DMS53 (cell line): ENCODE results near the gene AVP.

ENCODE experiments used
- DNase-seq: peaks from one replicate; lab custom pipeline; 2025; lab: John Stamatoyannopoulos, UW

AVP gene

DNA sequence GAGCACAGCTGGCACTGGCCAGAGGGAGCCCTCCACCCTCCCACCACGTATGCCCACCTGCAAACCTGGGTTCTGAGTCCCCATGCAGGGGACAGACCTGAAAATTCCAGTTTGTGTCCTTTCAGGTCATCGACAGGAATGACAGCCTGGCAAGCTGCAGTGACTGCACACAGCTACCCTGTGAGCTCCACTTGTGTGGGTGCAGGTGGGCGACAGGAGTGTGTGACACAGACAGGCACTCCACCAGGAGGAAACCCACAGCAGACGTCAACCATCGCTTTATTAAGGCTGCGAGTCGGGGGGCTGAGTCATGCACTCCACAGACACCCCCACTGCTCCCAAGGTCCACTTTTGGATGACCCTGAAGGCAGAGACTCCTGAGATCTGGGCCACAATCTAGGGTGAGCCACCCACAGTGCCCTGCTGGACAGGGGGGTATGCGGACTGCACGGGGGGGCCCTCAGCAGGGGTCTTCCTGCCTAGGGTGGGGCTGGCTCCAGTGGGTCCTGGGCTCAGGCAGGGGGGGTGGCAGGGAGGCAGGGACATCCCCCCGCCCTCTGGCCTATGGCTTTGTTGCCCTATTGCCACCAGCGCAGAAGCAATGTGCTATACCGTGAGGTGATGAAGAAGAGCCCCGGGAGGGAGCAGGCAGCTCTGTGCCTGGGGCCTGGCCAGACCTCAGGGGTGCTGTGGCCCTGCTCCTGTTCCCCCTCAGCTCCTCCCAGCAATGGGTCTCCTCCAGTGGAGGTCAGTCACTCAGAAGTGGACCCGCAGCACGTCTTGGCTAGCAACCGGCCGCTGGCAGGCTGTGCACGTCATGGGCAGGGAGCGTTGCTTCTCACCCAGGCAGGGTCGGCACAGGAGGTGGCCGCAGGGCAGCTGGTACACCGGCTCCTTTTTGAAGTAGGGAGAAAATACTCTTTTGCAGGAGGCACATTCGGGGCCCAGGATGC is 25.1 kb upstream of the AVP start:
- DNase-seq, result no peak

DNA sequence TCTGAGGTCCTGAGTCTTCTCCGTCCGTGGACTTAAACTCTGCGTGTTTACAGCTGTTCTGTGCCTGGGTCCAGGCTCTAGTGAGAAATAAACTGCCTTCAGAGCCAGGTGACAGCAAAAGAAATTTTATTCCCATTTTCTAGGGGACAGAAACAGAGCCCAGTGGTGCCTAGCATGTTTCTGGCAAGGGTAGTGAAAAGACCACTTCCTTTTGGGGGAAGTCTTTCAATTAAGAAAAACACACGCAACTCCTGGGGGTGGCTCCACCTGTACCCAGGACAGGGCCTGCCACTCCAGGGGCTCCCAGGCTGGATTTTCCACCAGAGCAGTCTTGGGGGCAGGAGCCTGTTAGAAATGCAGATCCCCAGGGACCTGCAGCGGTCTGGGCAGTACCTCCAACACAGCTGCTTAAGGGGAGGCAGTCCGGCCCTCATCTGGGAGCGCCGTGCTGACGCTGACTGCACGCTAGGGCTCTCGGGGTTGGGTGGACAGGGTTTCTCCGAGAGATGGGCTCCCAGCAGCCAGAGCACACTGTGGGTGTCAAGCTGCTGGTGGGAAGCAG is 23.0 kb upstream of the AVP start:
- DNase-seq, result no peak

DNA sequence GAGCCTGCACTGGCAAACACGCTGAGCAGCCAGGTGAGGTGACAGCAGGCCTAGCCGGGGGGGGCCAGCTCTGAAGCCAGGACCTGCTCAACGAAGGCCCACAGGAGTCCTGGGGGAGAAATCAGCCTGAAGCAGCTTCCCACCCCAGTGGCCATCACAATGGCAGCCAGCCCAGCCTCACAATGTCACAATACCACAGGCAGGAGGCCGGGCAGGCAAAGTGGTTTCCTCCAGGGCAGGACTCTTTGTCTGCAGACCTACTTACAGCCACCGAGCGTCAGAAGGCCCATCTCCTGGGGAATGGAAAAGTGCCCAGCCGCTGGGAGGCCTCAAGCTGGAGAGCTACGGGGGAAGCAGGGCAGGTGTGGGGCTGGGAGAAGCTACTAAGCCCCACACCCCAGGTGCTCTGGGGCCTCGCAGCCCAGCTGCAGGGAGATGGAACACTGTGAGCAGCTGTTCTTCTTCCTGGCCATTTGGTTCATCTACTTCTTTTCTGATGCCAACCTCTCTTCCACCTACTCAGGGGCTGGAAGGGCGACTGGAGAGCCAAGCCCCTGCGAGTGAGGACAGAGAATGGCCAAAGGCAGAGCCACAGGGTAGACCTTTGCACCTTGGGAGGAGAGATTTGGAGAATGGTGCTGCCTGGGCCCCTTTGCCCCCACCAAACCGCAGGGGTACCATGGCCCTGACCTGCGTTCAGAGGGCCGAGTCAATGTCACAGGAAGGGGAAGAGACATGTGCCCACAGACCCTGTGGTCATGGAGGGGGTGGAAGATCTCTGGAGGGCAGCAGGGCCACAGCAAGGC is 22.3 kb upstream of the AVP start:
- DNase-seq, result no peak

DNA sequence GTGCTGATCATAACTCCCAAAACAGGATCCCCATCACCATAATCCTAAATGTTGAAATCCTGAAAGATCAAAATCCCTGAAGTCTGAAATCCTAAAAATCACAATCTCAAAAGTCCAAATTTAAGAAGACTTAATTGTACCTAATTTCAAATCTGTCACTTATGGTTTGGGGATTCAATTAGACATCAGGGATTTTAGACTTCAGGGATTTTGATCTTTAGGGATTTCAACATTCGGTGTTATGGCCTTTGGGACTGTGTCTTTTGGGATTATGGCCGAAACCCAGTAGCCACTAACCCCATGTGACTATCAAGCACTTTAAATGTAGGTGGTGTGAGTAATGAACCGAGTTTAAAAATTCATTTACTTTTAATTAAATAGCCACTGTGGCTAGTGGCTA is 21.7 kb upstream of the AVP start:
- DNase-seq, result no peak

DNA sequence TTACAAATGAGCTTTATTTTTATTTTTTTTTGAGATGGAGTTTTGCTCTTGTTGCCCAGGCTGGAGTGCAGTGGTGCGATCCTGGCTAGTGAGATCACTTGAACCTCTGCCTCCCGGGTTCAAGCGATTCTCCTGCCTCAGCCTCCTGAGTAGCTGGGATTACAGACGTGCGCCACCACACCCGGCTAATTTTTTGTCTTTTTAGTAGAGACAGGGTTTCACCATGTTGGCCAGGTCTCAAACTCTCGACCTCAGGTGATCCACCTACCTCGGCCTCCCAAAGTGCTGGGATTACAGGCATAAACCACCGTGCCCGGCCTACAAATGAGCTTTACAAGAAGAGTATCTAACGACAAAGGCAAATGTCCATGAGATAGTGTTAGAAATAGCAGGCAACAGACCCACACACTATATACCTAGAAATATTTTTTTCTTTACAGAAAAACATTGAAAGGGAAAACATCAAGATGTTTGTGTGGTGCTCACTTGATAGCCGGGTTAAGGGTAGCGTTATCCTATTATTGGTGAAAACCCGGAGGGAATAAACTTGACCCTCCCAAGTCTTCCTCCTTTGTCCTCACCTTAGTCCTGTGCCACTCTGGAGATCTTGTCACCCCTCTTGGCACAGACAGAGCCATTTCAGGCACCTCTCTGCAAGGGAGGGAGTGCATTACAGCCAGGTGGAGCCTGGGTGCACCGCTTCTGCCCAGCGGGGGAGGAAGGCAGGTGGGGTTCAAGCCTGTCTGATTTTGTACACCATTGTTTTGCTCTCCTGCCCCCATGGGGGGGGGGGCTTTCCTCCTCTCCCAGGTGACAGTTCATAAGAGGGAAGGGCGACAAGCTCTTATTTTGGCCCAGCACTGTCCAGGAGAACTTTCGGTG is 21.0 kb upstream of the AVP start:
- no peak for DNase-seq

DNA sequence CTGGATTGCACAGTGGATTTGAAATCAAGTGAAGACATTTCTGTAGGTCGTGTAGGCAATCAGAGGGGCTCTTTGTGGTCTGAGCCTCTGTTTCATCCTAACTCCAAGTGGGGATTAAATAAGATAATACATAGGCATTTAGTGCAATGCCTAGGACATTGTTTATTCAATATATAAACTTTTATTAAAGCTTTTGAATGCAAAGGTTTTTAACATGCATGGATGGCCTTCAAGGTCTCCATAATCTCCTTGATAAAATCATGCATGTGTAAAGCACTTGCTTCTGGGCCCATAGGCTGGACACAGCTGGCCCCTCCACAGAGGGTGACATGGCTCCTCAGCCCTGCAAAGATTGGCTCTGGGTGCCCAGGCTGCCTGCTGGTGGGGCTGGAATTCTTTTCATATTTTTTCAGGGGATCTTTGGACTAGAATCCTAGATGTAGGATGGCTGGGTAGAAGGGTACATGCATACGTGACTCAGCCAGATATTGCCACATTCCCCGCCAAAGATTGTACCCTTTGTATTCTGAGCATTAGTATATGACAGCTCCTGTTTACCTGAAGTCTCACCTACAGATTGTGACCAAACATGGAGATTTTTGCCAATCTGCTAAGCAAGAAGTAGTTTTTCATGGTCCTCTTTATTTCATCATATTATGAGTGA is 19.0 kb upstream of the AVP start:
- DNase-seq, result no peak

DNA sequence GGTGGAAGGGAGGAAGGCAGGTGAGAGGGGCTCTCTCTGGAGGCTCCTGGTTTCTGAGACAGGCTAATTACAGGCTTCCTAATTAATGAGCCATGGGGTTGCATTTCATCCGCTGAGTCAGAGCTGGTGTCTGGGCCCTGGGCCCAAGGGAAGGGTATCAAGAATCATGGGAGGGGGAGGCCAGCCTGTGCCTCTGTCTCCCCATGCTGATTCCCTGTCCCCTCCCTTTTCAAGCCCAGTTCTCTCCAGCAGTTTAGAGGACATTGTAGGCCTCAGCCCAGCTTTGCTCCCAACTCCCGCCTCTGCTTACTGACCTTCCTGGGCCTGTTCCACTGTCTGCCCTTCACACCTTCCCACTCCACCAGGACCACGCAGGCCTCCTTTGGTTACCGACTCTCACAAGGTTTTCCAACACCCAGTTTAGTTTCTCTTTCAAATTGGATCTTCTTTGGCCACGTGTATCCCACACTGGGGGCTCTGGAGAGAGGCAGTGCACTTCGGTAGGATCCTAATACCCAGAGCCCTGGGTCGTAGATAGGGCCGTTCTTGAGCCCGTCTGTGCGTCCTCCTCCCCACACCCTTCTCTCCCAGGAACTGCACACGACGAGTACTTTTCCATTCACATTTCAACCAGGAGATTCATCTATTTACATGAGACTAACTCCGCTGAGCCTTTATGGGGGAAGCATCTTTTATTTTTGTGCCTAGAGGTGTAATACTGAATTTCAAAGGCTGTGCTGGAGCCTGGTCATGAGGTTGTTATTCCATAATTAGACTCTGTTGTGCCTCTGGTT is 18.2 kb upstream of the AVP start:
- DNase-seq, result no peak

DNA sequence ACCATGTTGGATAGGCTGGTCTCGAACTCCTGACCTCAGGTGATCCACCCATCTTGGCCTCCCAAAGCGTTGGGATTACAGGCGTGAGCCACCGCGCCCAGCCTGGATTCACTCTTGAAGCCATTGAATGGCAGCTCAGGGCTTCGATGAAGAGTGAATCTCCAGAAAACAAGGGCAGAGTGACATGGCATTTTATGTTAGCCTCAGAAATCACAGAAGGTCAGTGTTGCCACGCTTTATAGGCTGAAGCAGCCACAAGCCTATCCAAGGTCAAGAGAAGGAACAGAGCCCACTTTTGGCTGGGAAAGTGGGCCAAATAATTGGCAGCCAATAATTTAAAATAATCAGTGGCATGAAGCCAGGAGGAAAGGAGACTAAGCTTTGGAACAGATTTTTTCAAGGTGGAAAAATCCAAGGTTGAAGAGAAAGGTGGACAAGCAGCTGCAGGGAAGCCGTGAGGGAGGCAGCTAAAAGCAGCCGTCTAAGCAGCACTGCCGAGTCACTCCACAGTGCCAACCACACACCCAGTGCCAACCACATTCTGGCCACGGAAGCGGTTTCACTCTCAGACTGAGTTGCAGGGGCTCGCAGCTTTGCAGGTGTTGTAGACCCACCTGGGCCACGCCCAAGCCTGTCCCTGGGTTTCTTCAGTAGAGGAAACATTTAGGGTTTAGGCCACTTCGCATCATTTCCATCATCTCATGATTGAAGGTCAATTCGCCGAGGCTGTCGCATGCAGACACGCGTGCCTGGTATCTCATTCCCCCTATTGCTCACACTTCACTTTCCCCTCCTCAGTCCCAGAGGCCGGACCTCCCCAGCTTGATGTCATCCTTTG is 17.4 kb upstream of the AVP start:
- DNase-seq, result no peak

DNA sequence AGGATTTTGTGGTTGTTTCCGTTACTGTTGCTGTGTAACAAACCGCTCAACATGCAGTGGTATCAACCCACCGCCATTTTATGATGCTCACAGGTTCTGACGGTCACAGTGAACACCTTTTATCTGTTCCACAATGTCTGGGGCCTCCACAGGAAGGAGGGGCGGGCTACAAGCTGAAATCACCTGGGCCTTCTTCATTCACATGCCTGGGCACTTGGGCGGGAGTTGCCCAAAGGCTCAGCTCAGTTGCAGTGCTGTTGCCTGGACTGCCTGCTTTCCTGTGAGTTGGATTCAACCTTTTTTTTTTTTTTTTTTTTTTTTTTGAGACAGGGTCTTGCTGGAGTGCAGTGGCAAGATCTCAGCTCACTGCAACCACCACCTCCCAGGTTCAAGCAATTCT is 16.7 kb upstream of the AVP start:
- no peak for DNase-seq

DNA sequence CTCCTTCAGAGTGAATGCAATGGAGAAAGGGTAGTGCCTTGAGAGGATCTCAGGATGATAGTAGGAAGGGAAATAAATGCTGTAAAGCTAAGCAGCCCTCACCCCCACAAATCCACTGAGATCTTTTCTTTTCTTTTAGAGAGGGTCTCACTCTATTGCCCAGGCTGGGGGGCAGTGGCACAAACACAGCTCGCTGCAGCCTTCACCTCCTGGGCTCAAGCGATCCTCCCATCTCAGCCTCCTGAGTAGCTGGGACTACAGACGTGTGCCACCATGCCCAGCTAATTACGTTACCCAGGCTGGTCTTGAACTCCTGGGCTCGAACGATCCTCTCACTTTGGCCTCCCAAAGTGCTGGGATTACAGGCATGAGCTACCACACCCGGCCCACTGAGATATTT is 16.0 kb upstream of the AVP start:
- DNase-seq, result no peak

DNA sequence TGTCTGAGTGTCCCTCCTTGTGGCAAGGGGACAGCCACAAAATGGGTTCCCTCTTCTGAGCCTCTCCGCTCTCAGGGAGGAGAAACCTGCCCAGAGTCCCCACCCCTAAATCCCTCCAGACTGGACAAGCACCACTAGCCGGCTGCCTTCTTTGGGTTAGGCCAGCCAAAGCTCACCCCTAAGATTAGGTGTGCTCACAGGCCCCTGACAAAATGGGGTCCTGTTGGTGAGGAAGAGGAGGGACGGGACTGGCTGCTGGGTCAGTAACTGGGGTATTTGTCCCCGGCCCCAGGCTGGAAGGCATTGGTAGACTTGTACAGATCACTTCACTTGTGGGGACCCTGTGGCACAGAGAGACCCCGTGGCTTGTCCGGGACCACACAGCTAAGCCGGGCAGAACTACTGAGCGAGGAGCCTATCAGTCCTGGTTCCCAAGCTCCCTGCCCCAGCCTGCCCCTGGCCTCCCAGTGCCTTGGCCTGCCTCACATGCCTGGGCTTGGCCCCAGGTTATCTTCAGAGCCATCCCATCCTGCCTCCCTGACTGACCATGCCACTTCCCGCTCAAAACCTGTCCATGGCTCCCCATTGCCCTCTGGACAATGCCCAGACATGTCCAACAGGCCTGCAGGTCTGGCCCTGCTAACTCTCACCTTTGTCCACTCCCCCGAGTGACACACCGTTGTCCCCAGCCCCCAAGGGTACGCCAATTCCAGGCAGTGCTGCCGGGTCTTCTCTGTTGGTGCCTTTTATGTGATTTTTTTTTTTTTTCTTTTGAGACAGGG is 10.5 kb upstream of the AVP start:
- no peak for DNase-seq

DNA sequence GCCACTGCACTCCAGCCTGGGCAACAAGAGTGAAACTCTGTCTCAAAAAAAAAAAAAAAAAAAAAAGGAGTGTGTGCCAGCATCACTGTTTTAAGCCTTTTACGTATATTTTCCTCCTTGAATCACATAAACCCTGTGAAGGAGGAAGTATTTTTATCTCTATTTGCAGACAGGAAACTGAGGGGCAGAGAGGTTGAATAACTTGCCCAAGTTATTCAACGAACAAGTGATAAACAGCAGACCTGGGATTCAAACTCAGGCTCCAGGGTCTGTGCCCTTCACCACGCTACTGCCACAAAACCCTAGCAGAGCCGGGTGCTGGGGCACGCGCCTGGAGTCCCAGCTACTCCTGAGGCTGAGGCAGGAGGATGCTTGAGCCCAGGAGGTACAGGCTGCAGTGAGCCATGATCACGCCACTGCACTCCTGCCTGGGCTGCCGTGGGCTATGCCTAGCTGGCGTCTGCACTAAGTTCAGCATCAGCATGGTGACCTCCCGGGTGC is 9.4 kb upstream of the AVP start:
- no peak for DNase-seq

DNA sequence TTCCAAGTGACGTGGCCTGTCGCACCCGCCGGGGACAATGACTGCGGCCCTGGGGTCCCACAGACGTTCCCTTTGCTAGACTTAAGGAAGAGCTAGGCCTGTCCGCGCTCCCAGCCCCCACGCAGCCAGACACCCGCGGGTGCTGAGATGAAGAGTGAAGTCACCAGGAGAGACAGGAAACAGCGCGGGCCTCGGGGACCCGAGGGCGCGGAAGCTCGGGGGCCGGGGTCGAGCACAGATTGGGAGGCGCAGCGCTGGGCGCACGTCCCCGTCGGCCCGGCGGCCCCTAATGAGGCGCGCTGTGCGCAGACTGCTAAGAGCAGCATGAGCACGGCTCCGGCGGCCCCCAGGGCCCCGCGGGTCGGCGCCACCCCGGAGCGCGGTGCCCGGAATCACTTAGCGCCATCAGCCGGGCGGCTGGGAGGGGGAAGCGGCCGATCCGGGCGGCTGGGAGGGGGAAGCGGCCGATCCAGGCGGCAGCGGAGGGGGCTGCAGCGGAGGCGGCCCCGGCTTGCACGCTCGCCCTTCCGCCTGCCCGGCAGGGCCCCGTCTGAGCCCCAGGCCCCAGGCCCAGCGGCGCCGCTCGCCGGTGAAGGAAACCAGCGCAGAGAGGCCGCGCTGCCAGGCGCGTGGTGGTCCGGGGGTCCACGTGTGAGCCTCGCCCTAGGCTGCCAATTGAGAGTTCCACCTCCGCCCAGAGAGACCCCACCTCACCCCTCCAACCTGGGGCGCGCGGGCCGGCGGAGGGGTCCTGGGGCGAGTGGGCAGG is 8.3 kb upstream of the AVP start:
- no peak for DNase-seq

DNA sequence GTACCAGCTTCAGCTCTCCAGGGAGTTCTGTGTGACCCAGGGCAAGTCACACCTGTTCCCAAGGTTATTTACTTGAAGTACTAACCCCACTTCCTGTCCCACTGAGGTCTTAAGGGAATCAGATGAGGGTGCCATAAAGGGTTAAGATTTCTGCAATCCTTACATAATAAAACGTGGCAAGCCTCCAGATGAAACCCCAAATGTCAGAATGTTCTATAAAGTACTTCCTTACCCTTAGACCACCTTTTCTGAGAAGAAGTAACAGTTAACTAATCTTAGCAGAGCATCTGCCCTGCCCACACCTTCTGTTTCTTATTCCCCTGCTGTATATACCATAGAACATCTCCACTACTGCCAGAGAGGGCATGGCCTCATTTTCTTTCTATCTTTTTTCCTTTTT is 6.0 kb upstream of the AVP start:
- no peak for DNase-seq

DNA sequence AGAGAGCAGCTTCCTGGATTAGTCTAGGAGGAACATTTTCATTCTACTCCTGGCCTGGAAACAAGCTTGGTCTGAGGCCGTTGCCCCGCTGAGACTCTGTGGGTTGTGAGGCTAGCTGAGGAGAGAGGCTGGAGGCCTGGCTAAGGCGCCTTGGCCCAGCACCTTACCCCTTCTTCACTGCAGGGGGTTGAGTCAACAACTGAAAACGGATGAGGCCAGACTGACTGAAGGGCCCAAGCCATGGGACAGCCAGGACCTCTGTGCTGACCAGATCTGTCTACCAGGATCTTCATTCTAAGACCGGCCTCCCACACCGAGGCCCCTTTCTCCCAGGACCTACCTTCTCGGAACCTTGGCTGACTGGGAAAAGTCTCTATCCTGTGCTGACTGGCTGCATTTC is 3.5 kb upstream of the AVP start:
- DNase-seq, result no peak

DNA sequence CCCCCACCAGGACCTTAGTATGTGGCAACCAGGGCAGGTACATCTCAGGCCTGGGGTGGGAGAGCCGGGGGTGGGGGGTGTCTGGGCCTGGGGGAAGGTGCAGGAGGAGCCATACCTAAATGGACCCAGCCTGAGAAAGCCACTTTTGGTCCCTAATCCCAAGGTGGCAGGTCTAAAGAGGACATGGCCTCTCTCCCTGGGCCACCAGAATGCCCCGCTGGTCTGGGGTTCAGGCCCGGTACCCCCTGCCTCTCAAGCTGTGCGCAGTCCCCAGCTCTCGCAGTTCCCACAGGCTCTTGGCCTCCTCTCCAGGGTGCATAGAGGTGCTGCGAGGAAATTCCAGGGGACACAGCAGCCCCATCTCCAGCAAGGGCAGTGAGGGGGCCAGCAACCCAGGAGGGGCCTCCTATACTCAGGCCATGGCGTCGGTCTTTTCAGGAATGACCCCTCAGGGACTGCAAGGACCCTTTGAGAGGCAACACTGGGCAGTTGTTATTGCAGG is 1.1 kb upstream of the AVP start:
- DNase-seq, result no peak

DNA sequence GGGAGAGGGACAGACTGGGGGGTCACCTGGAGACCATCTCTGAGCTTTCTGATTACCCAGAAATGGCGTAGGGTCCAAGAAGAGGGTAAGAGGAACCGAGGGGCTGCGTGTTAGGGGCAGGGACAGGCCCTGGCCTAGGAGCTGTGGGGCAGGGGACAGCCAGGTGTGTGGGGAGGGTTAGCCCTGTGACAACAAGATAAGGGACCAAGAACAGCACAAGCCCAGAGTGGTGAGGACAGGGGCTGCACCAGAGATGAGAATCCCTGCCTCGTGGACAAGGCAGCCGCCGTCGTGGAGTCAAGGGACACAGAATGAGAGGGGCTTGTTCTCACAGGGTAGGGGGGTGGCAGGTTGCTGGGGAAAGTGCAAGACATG is 449 bp upstream of the AVP start:
- DNase-seq, result no peak
